Measurements from ENCODE around the gene DCLRE1C. TPM values are rescaled to one million over a fixed set of nuclear protein-coding genes. Genes with fewer than 3 reads are reported as not detected.

Gene DCLRE1C
- total and polyA plus RNA-seq, 9 of the 15 experiments (the other 6 are each of a cell fraction or from before 2014, with no cell fraction given), result 8.8 to 22.2 (median 13.9) TPM

GRCh38 chr10:14959221-14960057, 5.5 kb upstream of the DCLRE1C start, which contains the start of gene MEIG1 (continued):
- TF ChIP-seq ZNF436 (CRISPR knock-in tag; IDR thresholded peaks at IDR 0.05), result no peak
- TF ChIP-seq ZFP30 (CRISPR knock-in tag; IDR thresholded peaks at IDR 0.05; ENCODE audit: borderline replicate concordance), result no peak
- TF ChIP-seq MCM7 (IDR thresholded peaks at IDR 0.05), result no peak
- no peak for TF ChIP-seq DLX4 (CRISPR knock-in tag; IDR thresholded peaks at IDR 0.05)
- TF ChIP-seq CBX5 (IDR thresholded peaks at IDR 0.05; ENCODE audit: borderline replicate concordance, low read depth), result no peak
- TF ChIP-seq SAP30 (IDR thresholded peaks at IDR 0.05; ENCODE audit: borderline replicate concordance, insufficient read depth, low read depth, low read length, poor library complexity, severe bottlenecking), result peak; percentile 63
- no peak for TF ChIP-seq MED1 (CRISPR knock-in tag; IDR thresholded peaks at IDR 0.05; ENCODE audit: borderline replicate concordance)
- TF ChIP-seq TBP (optimal IDR thresholded peaks at IDR 0.05; ENCODE audit: low read depth, low read length), result peak; percentile 73
- no peak for TF ChIP-seq HSF4 (CRISPR knock-in tag; IDR thresholded peaks at IDR 0.05; ENCODE audit: borderline replicate concordance)
- peak in 1 of 2 experiments; percentile 55; a peak in 2 of 4 replicates for TF ChIP-seq HDAC1 (IDR thresholded peaks at IDR 0.05)
- TF ChIP-seq NR4A1 (CRISPR knock-in tag; IDR thresholded peaks at IDR 0.05), result no peak
- TF ChIP-seq NR4A1 (tag; IDR thresholded peaks at IDR 0.05), result no peak
- TF ChIP-seq ZBTB9 (CRISPR knock-in tag; IDR thresholded peaks at IDR 0.05), result no peak
- TF ChIP-seq AFF4 (CRISPR knock-in tag; IDR thresholded peaks at IDR 0.05), result no peak
- TF ChIP-seq NELFE (IDR thresholded peaks at IDR 0.05; ENCODE audit: insufficient read depth, insufficient read length), result no peak
- TF ChIP-seq EWSR1 (IDR thresholded peaks at IDR 0.05; ENCODE audit: borderline replicate concordance, low read depth, partially characterized antibody), result no peak
- no peak; the same call in 1 of the 2 replicates for TF ChIP-seq MAFK (IDR thresholded peaks at IDR 0.05; ENCODE audit: low read length)
- no peak for TF ChIP-seq ELF4 (CRISPR knock-in tag; IDR thresholded peaks at IDR 0.05)
- TF ChIP-seq TFE3 (CRISPR knock-in tag; IDR thresholded peaks at IDR 0.05), result no peak
- TF ChIP-seq SP1 (CRISPR knock-in tag; IDR thresholded peaks at IDR 0.05), result peak; percentile 50
- no peak for TF ChIP-seq HNRNPL (IDR thresholded peaks at IDR 0.05; ENCODE audit: low read depth, low read length)
